NCI-H2196 (cell line): ENCODE data around the gene SKI.

ENCODE experiments used
- DNase-seq: peaks from one replicate; lab custom pipeline; 2025; ENCODE audit not compliant: unreplicated experiment; lab: John Stamatoyannopoulos, UW

Gene SKI

GRCh38 chr1:2348346-2349325 is 120.5 kb downstream of the SKI start:
- no peak for DNase-seq

GRCh38 chr1:2349806-2350205 is 121.7 kb downstream of the SKI start:
- DNase-seq = no peak

GRCh38 chr1:2350501-2350900 is 122.4 kb downstream of the SKI start:
- DNase-seq = no peak

DNA sequence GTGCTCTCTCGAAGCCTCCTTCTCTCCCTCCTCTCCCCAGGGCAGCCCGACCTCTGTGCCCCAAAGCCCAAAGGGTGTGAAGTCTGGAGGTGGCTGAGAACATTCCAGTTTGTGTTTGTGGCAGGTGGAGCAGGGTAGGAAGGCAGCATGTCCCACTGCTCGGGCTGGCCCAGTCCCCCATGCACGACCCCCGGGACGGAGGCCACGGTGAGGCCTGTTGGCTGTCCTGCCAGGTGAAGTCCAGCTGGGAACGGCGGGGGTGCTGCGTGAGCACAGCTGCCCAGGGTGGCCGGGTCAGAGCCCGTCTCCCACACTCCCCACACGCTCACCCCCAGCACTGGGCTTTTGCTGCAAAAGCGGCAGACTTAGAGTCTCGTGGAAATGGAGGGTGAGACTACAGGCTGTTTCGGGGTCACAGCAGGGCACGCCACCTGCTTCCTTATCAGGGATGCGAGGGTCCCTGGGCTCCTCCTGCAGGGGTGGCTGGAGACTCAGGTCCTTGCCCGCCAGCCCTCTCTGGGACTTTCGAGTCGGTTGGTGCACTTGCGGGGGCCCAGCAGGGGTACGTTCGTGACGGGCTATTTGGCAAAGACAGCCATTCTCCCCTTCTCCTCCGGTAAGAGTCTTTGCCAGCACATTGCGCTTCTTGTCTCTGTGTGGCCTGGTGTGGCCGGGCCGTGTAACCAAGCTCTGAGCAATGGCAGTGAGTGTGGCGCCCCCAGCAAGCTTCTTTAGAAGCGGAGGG is 123.0 kb downstream of the SKI start:
- DNase-seq = no peak

DNA sequence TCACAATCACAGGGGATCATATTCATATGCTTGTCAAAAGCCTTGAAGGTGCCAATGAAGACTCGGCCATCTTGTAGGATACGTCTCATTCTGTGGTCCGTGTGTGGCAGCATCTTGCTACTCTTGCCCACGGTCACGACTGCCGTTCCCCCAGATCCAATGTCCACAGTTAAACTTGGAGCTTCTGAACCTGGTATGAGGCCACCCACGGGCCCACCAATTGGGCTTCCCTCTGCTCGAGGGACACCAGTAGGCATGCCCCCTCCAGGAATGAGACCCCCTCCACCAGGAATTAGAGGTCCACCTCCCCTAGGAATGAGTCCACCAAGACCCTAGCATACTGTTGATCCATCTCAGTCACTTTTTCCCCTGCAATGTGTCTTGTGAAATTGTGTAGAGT is 123.6 kb downstream of the SKI start:
- DNase-seq = no peak

DNA sequence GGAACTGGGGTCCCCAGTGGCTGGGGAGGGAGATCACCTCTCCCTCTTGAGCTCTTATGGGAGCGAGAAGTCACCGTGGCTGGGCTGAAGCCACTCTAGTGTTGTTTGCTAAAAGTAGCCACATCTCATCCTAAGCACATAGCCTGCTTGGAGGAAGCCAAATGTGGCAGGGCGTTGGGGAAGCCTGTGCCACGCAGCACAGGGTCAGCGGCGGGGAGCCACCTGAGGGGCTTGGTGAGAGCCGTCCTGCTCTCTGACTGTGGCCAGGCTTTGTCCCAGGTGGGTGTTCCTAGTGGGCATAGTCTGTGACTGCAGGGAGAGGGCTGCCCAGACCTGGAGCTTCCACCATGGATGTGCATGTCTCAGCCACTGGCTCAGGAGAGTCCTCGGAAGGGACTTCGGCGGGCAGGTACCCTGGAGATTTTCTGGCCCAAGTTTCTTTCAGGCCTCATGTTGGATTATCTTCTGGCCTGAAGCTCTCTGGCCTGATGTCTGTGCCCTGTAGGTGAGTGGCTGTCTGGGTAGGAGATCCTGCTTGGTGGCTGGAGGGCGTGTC is 124.3 kb downstream of the SKI start:
- no peak for DNase-seq

DNA sequence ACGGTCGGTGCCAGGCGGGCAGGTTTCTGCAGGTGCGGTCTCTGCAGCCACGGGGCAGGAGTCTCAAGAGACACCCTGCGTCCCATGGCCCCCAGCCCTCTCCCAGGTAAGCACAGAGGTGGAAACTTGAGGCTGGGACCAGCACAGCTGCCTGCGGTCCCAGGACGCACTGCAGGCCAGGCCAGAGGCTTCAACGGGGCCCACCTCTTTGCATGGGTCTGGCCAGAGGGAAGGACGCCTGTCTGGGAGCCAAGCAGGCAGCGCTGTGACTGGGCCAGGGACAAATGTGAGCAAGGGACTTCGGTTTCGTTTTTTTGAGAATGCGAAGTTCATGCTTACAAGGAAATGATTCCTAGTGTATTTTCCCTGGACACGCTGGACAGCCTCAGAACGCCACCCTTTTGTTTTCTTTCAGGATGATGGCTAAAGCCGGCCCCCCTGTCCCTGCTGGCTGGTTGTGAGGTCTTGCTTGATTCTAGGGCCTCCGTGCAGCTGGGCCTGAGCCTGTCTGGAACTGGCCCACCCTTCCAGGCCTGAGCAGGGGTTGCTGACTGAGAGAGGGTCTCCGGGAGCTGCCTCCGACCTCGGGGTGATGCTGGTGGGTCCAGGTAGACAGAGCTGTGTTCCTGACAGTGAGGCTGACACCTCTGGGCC is 124.9 kb downstream of the SKI start:
- no peak for DNase-seq

DNA sequence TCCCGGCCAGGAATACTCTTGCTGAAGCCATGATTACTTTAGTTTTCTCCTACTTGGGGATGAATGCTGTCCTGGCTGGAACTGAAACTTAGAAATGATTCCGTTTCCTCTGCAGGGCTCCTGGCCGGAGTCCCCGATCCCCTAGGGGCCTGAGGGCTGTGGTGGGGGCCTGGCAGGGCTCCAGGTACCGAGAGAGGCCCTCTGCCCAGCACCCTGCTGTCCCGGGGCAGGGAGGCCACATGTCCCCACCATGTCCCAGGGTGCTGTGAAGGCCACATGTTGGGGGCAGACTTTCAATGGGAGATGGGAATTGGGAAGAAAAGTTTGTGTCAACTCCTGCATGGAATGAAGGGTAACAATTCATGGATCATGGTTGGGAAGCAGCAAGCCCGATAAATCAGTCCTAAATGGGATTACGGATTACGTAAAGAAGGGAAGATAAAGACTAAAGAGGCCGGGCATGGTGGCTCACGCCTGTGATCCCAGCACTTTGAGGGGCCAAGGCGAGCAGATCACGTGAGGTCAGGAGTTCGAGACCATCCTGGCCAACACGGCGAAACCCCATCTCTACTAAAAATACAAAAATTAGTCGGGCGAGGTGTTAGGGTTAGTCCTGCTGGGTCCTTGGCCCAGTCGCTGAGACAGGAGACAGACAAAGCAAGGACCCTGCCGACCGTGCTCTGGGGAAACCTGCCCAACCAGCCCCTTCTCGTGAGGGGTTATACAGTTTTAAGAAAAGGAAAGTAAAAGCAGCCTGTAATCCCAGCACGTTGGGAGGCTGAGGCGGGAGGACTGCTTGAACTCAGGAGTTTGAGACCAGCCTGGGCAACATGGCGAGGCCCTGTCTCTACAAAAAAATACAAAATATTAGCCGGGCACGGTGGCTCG is 125.7 kb downstream of the SKI start:
- DNase-seq = no peak

DNA sequence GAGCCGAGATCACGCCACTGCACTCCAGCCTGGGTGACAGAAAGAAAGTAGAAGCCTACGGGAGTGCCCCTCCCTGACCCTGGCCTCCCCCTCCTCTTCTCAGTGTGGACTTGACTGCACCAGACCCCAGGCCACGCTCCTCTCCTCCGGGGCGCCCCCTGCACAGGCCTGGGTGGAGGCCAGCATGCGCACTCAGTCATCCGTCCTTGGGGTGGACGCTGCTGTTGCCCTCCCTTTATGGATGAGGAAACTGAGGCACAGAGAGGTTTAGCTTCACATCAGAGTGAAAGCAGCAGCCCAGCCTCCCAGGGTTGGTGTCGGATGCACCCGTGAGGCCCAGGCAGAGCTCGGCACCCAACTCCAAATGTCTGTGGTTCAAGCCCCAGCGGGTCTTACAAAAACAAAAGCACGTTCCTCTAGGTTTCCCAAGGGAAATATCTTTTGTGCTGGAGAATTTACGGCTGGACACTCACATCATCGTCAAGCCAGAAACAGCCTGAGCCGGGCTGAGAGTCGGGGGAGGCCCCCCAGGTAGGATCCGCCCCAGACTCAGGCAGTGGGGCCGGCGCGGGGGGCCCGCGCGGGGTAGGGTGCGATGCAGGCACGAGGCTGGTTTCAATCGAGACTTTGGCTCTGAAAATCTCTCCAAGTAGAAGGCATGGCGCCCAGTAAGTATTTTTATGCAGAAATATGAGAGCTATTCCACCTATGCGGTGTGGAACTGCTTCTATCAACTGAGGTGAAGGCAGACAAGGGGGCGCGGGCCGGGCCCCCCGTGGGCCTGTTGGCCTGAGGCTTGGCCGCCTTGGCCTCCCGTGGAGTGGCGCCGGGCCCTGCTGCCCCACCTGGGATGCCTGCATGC is 126.6 kb downstream of the SKI start:
- no peak for DNase-seq

GRCh38 chr1:2355373-2356261 is 127.5 kb downstream of the SKI start:
- DNase-seq = no peak

DNA sequence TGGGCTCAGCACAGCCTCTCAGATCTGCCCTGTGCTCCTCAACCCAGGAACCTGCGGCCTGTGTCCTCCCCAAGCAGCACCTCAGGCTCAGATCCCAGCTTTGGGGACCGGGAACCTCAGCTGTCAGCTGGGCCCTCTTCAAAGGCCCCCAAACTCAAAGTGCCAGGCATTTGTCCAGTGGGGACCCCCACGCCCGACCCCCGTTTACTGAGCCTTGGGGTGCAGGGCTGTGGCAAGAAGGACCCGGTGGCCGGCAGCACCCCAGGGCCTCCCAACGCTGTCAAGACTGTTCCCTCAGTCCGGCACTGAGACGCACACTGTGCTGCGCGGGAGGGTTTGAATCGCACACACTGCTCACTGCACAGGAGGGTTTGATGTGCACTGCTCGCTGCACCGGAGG is 128.3 kb downstream of the SKI start:
- DNase-seq = no peak

DNA sequence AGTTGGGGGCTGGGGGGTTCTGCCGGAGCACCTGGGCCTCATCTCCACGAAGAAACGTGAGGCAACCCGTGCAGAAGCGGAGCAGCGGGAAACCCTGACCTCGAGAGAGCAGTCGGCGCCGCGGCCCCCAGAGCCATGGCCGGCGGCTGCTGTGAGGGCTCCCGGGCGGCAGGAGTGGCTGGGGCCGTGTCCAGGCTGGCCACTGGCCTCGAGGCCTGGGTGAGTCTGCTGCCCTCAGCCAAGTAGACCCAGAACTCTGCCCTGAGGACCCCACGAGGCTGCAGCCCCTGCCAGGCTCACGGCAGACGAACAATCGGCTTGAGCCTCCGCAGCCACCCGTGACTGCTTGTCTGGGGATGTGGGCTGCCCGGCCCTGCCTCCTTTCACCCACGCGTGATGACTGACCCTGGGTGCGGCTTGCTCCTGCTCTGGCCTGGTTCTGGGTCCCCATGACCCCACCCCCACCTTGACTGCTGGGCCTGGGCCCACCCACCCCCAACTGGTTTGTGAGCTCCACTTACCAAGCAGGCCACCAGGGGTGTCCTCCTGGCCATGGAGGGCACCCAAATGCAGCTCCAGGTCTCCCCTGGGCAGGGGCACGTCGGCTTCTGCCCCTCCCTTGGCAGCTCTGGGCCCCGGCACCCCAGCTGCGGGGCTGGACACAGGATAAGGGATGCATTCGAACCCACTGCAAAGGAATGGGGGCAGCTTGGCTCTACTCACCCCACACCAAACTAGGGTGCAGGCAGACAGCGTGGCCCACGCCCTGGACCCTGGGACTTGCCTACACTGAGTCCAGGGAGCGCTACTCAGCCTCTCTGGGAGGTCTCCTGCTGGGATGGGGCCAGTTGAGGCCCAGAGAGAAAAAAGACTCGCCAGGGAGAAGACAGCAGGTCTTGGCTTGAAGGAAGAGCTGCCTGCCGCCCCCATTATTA is 129.1 kb downstream of the SKI start:
- DNase-seq = no peak

- DNase-seq = no peak
These were observed 130.0 kb downstream of the SKI start for GRCh38 chr1:2358072-2358471.

- DNase-seq = no peak
These were observed 130.8 kb downstream of the SKI start for GRCh38 chr1:2358651-2359640.
